Peyer's patch (tissue), 4 donors: Measurements from ENCODE around the gene VTI1A.

Source experiments
- POLR2A ChIP-seq, 2 donors: fragments of 450-650 bp; IDR thresholded peaks; one replicate each; pipeline ENCODE4 v1.5.1; 2017; ENCODE audit warnings: antibody characterized with exemption in 2 of 2, mild to moderate bottlenecking in 2 of 2, moderate library complexity in 2 of 2
- TF ChIP-seq, protein P1 (sequence below), 6 experiments: fragments of 450-650 bp in 4 of 6; fragments of 200-600 bp in 2 of 6; sonication (generic) in 1 of 6; IDR thresholded peaks; one replicate each; pipeline ENCODE4 v1.5.1; 2017 to 2019; ENCODE audit warnings: antibody characterized with exemption in 6 of 6, mild to moderate bottlenecking in 3 of 6, moderate library complexity in 1 of 6

DNA sequence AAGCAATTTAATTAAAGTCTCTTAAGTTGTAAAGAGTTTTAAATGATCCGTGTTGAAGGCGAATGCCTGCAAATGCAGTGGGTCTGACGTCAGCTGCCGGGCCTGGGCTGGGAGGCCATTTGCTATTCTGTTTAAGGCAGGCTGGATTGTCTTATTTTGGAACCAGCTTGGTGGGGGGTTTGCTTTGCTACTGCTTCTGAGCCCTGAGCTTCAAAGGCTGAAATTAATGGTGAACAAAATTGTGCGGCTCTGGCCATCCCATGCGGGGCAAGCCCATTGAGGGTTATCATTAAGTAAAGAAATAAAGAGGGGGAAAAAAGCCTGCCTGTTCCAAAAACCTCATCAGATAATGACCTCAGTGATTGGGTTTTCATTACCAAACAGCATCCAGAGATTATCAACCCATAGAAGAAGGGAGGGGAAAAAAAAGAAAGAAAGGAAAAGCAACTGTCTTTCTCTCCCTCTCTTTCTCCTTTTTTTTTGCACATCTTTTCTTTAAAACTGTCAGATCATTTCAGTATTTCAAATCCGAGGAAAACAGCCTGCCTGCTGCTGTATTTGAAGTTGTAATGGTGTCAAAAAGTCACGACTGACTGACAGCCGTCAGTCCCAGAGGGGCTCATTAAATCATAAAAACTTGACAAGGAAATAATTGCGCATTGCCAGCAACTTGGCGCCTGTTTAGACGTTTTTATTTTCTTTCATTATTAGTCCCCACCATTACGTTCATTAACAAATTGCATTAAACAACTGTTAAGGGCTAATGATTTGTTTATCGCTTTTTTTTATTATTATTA, 371.2 kb downstream of the VTI1A start:
- TF ChIP-seq, protein P1, sequence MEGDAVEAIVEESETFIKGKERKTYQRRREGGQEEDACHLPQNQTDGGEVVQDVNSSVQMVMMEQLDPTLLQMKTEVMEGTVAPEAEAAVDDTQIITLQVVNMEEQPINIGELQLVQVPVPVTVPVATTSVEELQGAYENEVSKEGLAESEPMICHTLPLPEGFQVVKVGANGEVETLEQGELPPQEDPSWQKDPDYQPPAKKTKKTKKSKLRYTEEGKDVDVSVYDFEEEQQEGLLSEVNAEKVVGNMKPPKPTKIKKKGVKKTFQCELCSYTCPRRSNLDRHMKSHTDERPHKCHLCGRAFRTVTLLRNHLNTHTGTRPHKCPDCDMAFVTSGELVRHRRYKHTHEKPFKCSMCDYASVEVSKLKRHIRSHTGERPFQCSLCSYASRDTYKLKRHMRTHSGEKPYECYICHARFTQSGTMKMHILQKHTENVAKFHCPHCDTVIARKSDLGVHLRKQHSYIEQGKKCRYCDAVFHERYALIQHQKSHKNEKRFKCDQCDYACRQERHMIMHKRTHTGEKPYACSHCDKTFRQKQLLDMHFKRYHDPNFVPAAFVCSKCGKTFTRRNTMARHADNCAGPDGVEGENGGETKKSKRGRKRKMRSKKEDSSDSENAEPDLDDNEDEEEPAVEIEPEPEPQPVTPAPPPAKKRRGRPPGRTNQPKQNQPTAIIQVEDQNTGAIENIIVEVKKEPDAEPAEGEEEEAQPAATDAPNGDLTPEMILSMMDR (IDR thresholded peaks at IDR 0.05), result no peak
- TF ChIP-seq POLR2A (IDR thresholded peaks at IDR 0.05), result no peak
